ENCODE results near the gene IFI44. TPM values are rescaled to one million over a fixed set of nuclear protein-coding genes. Genes with fewer than 3 reads are reported as not detected.

IFI44 gene
- polyA plus RNA-seq, 1 donor (not counting 4 experiments of a cell fraction or from before 2014, with no cell fraction given), result 97.0 TPM

DNA sequence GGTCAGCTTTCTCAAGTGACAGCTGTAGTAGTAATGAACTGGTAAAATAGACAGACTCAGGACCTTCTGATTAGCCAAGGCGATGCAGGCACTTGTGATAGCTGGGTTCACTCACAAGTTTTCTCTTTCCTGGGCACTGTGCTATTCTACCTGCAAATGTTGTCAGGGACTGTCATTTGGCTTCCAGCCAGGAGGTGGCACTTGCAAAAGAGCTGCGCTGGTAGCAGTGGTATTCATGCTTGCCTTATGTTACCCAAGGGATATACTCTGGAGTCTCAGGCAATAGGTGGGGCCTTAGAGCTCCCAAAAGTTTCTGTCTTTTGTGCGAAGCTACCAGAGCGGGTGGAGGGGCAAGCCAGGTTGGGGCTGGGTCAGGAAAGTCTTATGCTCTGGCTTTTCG lies 23.5 kb downstream of the IFI44 start:
- DNase-seq (ENCODE audit: low read depth, low spot score) (no peak), FAIRE-seq (no peak)
- Histone ChIP-seq H3K9me1 (ENCODE audit: control insufficient read depth, extremely low read depth, insufficient read depth, low read length) (no peaks in the 10 kb centered on the region), H4K20me1 (ENCODE audit: control insufficient read depth, extremely low read depth, insufficient read depth, low read length) (no peaks in the 10 kb centered on the region), H3K27me3 (ENCODE audit: control insufficient read depth, extremely low read depth, insufficient read depth, low read length) (no peaks in the 10 kb centered on the region), H3K79me2 (ENCODE audit: control insufficient read depth, insufficient read depth, low read length) (no peaks in the 10 kb centered on the region), H3K36me3 (ENCODE audit: control insufficient read depth in 2 of 2, extremely low read depth in 1 of 2, insufficient read depth in 2 of 2, low read length in 2 of 2) (no peaks in the 10 kb centered on the region), H2AFZ (ENCODE audit: control insufficient read depth, low read length) (no peak overlapping the region), H3K4me2 (ENCODE audit: control insufficient read depth, extremely low read depth, insufficient read depth, low read depth, low read length) (no peak overlapping the region), H3K9ac (ENCODE audit: control insufficient read depth, extremely low read depth, insufficient read depth, low read length) (no peak overlapping the region), H3K4me3 (ENCODE audit: control insufficient read depth in 2 of 3, extremely low read depth in 1 of 3, insufficient read depth in 2 of 3, low read depth in 1 of 3, low read length in 3 of 3) (no peak overlapping the region), H3K4me1 (ENCODE audit: control insufficient read depth, extremely low read depth, insufficient read depth, low read length) (no peaks in the 10 kb centered on the region), H3K9me3 (ENCODE audit: control insufficient read depth, low read depth, low read length) (no peaks in the 10 kb centered on the region), H3K27ac (ENCODE audit: control insufficient read depth, insufficient read depth, low read length) (no peak overlapping the region)
- no peak for TF ChIP-seq EZH2 (IDR thresholded peaks at IDR 0.05; ENCODE audit: low read length)
- TF ChIP-seq, protein P1, sequence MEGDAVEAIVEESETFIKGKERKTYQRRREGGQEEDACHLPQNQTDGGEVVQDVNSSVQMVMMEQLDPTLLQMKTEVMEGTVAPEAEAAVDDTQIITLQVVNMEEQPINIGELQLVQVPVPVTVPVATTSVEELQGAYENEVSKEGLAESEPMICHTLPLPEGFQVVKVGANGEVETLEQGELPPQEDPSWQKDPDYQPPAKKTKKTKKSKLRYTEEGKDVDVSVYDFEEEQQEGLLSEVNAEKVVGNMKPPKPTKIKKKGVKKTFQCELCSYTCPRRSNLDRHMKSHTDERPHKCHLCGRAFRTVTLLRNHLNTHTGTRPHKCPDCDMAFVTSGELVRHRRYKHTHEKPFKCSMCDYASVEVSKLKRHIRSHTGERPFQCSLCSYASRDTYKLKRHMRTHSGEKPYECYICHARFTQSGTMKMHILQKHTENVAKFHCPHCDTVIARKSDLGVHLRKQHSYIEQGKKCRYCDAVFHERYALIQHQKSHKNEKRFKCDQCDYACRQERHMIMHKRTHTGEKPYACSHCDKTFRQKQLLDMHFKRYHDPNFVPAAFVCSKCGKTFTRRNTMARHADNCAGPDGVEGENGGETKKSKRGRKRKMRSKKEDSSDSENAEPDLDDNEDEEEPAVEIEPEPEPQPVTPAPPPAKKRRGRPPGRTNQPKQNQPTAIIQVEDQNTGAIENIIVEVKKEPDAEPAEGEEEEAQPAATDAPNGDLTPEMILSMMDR (optimal IDR thresholded peaks at IDR 0.05 in 1 of 3, IDR thresholded peaks at IDR 0.05 in 1 of 3, conservative IDR thresholded peaks at IDR 0.05 in 1 of 3; ENCODE audit: extremely low read depth in 1 of 3, insufficient read depth in 2 of 3, low read length in 3 of 3), result no peak
- dilution Hi-C loops (cut with MboI; ENCODE audit: extremely low pct_ligation_motif_present, low sequenced_read_pairs), result no loop called here

DNA sequence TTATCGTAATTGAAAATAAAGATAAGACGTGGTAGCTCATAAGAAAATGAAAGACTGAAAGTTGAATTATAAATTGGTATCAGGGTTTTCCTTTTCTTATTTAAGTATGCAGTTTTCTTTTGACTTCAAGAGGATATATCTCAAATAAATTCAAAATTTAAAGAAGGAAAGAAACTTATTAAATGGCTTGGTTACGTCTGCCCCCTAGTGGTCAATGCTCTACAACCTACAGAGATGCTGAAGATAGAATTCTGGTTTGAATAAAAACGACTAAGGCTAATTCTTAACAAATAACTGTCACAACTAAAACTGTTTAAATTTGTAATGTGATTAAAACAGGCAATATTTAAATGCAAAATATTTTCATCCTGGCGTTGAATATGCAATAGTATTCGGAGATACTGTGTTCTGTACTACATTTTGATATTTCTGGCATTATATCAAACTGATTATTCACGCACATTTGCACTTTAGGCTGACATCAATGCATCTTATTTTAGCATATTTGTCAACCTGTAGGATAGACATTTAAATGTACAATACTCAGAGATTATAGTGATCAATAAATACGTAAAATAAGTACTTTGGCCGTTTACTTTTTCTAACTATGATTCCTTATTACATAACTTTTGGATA lies 26.8 kb downstream of the IFI44 start:
- H3K27ac ChIP-seq (ENCODE audit: control insufficient read depth, insufficient read depth, low read length), result no peak overlapping the region
- DNase-seq (ENCODE audit: low read depth, low spot score) (no peak), FAIRE-seq (peak; percentile 5)
- no peaks in the 10 kb centered on the region for H3K79me2 ChIP-seq (ENCODE audit: control insufficient read depth, insufficient read depth, low read length)
- H3K36me3 ChIP-seq (ENCODE audit: control insufficient read depth in 2 of 2, extremely low read depth in 1 of 2, insufficient read depth in 2 of 2, low read length in 2 of 2), result no peaks in the 10 kb centered on the region
- H4K20me1 ChIP-seq (ENCODE audit: control insufficient read depth, extremely low read depth, insufficient read depth, low read length), result no peaks in the 10 kb centered on the region
- H3K9ac ChIP-seq (ENCODE audit: control insufficient read depth, extremely low read depth, insufficient read depth, low read length), result no peak overlapping the region
- H3K9me1 ChIP-seq (ENCODE audit: control insufficient read depth, extremely low read depth, insufficient read depth, low read length), result no peaks in the 10 kb centered on the region
- TF ChIP-seq, protein P1 (optimal IDR thresholded peaks at IDR 0.05 in 1 of 3, IDR thresholded peaks at IDR 0.05 in 1 of 3, conservative IDR thresholded peaks at IDR 0.05 in 1 of 3; ENCODE audit: extremely low read depth in 1 of 3, insufficient read depth in 2 of 3, low read length in 3 of 3), result peak in 2 of 3 experiments; percentile 46 to 58
- TF ChIP-seq EZH2 (IDR thresholded peaks at IDR 0.05; ENCODE audit: low read length), result no peak
- H2AFZ ChIP-seq (ENCODE audit: control insufficient read depth, low read length), result no peak overlapping the region
- H3K27me3 ChIP-seq (ENCODE audit: control insufficient read depth, extremely low read depth, insufficient read depth, low read length), result no peaks in the 10 kb centered on the region
- no peaks in the 10 kb centered on the region for H3K4me1 ChIP-seq (ENCODE audit: control insufficient read depth, extremely low read depth, insufficient read depth, low read length)
- no peaks in the 10 kb centered on the region for H3K9me3 ChIP-seq (ENCODE audit: control insufficient read depth, low read depth, low read length)
- H3K4me3 ChIP-seq (ENCODE audit: control insufficient read depth in 2 of 3, extremely low read depth in 1 of 3, insufficient read depth in 2 of 3, low read depth in 1 of 3, low read length in 3 of 3), result no peak overlapping the region
- H3K4me2 ChIP-seq (ENCODE audit: control insufficient read depth, extremely low read depth, insufficient read depth, low read depth, low read length), result no peak overlapping the region
- dilution Hi-C loops (cut with MboI; ENCODE audit: extremely low pct_ligation_motif_present, low sequenced_read_pairs), result no loop called here

All from keratinocyte (primary cell).